C4-2B (cell line): ENCODE measurements around the gene POLR2J.
"Not testable (repeated sequence)": the region's sequence is repeated elsewhere in the genome, so short reads cannot be mapped to it uniquely, and the experiment has no call there.

ENCODE experiments used
- H3K27ac ChIP-seq: fragments of 450-650 bp; 2 replicates; pipeline ENCODE4 v1.5.1; 2017
- CTCF ChIP-seq: fragments of 450-650 bp; conservative IDR thresholded peaks from 2 replicates; pipeline ENCODE4 v1.5.1; 2017; ENCODE audit warnings: mild to moderate bottlenecking
- ZFX ChIP-seq: fragments of 450-650 bp; IDR thresholded peaks from 2 replicates; pipeline ENCODE4 v1.6.1; 2017

The POLR2J gene

GRCh38 chr7:102494473-102495149 is 15.9 kb upstream of the POLR2J start:
- H3K27ac ChIP-seq: not testable (repeated sequence)

DNA sequence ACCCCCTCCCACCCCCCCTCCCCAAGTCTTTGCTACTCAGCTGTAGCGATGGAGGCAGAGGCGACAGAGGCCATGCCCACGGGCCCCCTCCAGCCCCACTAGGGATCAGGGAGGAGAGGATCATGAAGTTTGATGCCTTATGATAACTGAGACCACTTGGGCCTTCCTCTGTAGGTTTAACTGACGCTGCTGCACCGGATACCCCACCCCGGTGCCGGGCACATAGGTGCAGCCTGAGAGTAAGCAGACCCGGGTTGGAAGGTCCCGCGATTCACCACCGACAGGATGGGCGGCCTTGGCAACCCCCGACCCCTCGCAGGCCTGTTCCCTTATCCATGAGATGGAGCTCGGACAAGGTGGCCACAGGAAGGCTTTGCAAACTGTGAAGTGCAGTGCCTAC is 15.3 kb upstream of the POLR2J start:
- not testable (repeated sequence) for H3K27ac ChIP-seq

GRCh38 chr7:102493220-102493935 is 14.7 kb upstream of the POLR2J start:
- not testable (repeated sequence) for H3K27ac ChIP-seq

DNA sequence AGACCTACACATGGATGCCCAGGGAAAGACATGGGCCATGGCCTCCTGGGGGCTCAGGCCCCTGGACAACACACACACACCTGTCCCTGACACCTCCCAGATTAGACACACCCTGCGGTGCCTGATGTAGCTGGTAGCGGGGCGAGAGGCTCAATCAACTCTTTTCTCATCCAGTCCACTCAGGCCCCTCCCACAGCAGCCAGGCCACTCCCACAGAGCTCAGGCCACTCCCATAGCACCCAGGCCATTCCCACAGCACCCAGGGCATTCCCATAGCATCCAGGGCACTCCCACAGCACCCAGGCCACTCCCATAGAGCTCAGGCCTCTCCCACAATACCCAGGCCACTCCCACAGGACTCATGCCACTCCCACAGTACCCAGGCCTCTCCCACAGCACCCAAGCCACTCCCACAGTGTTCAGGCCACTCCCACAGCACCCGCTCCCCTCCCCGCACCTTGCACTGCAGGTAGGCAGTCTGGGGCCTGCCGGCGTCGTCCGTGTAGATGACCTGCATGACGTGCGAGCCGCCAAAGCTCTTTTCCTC is 11.9 kb upstream of the POLR2J start:
- not testable (repeated sequence) for H3K27ac ChIP-seq

DNA sequence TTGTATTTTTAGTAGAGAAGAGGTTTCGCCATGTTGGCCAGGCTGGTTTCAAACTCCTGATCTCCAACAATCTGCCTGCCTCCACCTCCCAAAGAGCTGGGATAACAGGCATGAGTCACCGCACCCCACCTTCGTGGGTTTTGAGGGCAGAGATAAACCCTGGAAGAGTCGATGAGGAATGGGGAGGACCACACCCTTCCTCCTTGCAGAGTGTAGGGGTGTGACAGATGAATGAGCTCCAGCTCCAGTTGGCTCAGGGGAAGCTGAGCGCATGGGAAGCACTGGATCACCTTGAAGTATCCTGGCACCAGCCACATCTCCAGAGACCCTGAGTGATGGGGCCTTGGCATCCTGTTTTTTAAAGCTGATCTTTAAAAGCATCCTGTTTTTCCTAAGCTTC is 5.6 kb upstream of the POLR2J start:
- not testable (repeated sequence) for H3K27ac ChIP-seq

DNA sequence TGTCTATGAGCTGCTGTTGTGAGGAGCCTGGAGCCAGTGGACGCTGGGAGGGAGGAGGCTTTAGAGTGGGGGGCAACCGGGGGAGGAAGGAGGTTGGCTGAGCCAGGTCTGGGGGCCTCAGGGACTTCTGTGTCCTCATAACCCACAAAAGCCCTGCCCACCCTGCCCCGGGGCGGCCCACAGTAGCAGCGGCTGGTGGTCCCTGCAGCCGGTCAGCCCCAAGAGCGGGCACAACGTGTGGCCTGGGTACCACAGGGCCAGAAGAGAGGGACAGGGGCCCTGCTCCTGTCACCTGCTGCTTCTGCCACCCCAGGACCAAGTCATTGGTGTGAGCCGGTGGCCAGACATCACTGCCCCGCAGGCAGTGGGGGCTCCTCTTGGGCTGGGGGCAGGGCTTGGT is 3.2 kb upstream of the POLR2J start:
- not testable (repeated sequence) for H3K27ac ChIP-seq

GRCh38 chr7:102479982-102480637 is 1.4 kb upstream of the POLR2J start:
- peak; percentile 88 for TF ChIP-seq CTCF
- H3K27ac ChIP-seq: not testable (repeated sequence)

GRCh38 chr7:102479209-102479584 is 475 bp upstream of the POLR2J start:
- H3K27ac ChIP-seq: not testable (repeated sequence)

- not testable (repeated sequence) for H3K27ac ChIP-seq
Observed at GRCh38 chr7:102474736-102475435, 3.8 kb downstream of the POLR2J start.

GRCh38 chr7:102474116-102474515 is 4.6 kb downstream of the POLR2J start:
- not testable (repeated sequence) for H3K27ac ChIP-seq

DNA sequence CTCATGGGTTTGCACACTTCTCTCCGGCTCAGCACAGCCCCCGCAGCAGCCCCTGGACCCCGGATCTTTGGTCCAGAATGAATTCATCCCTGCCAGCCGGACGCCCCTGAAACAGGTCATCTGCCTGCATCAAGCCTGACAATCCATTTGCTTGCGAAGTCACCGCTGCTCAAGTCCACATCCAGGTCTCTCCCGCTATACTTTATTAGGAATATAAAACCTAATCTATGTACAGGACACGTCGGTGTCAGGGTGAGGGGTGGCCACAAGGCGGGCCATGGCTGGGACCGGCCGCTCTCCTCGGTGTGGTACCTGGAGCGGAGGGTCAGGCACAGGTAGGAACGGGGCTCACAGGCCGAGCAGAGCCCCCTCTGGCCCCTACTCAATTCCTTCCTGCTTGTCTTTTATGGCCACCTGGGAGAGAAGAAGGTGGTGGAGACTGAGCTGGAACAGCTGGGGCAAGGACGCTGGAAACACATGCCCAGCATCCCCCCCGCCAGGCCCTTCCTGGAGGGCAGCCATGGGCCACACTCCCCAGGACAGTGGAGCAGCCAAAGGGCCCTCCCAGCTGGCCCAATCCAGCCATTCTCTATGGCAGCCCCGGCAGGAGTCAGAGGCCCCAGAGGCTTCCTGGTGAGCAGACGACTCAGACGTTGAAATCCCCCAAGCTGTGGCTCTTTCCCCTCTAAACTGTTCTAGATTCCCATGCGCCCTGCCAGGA is 5.3 kb downstream of the POLR2J start:
- no peak overlapping the region for H3K27ac ChIP-seq
- TF ChIP-seq CTCF (no peak), ZFX (no peak)
